GM19468 (cell line): ENCODE measurements around the gene SZRD1.
"Not testable (repeated sequence)": the region's sequence is repeated elsewhere in the genome, so short reads cannot be mapped to it uniquely, and the experiment has no call there.

Experiments
- ATAC-seq: cut with Tn5 transposase; IDR thresholded peaks from one replicate; pipeline ENCODE4 v1.9.1; 2021; ENCODE audit warnings: mild to moderate bottlenecking, moderate library complexity, moderate number of reproducible peaks; ENCODE audit not compliant: unreplicated experiment; ENCODE audit errors: extremely low read depth

The SZRD1 gene

DNA sequence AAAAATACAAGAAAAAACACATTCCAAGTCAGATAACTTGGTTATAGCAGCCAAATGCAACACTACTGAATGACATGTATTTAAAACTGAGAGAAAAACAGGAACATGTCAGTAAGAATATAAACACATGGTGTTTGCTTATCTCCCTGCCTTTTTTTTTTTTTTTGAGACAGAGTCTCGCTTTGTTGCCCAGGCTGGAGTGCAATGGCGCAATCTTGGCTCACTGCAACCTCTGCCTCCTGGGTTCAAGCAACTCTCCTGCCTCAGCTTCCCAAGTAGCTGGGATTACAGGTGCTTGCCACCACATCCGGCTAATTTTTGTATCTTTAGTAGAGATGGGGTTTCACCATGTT, 1.9 kb upstream of the SZRD1 start:
- not testable (repeated sequence) for ATAC-seq

GRCh38 chr1:16367258-16367967, 371 bp downstream of the SZRD1 start:
- ATAC-seq: peak; percentile 17

DNA sequence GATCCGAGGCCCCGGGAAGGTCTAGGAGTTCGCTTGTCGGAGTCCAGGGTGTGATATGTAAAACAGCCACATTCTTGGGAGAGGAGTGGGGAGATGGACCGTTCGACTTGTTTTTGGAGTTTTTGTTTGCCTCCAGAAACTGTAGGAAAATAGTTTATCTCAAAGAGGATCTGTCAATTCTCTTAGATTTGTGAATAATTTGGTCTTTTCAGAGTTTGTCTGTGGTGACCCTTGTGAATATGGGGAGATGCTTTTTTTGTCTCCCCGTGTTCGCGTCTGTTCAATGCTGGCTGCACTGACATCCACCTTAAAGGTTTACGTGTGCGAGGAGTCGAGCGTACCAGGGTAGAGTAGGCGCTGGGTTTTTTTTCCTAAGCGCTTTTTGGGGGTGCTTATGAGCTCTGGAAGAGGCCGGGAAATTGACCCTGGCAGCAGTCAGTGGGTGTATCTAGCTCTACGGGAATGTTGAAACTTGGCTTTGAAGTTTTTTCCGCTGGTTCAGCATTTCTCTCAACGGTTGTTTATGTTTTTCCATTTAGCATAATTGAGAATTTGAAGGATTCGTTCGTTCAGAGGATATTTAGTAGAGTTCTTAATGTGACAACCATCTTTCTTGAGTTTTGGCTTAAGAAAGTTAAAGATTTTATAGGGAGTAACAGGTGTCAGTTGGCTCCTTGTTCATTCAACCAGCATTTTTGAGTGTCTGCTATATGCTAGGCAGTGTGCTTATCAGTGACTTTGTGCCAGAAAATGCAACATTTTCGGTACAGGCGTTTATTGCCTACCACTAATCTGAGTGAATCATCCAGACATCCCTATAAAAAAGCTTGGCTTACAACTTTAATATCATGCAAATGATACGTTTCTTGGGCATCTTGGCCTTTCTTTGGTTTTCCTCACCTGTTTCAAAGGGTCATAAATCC, 1.2 kb downstream of the SZRD1 start:
- ATAC-seq: no peak

DNA sequence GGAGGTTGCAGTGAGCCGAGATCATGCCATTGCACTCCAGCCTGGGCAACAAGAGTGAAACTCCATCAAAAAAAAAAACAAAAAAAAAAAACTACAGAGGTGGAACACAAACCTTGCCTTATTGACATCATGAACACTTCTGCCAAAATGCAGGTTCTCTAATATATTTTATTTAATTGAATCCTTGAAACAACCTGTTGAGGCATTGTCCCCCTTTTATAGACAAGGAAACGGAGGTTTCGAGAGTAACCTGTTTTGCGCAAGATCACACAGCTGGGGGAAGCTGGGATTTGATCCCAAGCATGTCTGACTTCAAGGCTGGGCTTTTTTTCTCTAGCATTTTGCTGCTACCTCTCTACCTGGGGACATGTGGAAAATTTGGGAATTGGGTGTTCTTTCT, 2.8 kb downstream of the SZRD1 start:
- ATAC-seq: no peak

DNA sequence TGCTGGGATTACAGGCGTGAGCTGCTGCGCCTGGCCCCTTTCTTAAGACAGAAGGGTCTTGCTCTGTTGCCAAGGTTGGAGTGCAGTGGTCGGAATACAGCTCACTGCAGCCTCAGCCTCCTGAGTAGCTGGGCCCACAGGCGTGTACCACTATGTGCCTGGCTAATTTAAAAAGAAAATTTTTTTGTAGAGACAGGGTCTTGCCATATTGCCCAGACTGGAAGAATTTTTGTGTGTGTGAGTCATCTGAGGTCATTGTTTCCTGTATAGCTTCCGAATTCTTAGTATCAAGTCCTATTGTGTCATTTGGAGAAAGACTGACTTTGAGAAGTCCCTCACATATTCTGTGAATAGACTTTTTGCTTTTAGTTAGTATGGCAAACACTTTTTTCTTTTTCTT, 4.7 kb downstream of the SZRD1 start:
- no peak for ATAC-seq

DNA sequence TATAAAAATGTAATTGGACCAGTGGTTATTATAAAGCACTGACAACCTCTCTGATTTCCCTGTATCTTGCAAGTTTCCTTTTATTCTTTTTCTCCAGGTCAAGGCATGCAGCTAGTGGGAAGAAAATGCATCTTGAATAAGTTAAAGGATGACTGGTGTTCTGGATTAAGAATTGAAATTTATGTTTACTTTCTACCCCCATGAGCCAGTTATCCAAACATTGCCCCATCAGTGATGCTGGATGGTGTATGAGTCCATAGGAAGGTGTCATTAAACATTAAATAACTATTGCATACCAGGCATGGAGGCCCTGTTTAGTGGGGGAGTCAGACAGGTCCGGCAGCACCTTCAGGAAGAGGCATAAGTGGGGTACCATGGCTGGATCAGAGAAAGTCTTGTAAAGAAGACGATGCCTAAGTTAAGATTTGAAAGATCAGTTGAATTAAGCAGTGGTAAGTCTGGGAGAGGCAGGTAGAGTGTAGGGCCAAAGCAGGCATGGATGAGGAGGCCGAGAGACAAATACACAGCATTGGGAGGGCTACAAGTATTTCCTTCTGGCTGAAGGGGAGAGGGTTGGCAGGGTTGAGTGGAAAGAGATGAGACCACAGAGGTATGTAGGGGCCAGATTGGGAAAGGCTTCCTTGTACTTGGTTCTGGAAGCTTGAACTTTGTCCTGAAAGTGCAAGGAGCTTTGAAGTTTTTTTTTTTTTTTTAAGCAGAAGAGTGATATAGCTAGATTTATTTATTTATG, 5.7 kb downstream of the SZRD1 start:
- no peak for ATAC-seq

DNA sequence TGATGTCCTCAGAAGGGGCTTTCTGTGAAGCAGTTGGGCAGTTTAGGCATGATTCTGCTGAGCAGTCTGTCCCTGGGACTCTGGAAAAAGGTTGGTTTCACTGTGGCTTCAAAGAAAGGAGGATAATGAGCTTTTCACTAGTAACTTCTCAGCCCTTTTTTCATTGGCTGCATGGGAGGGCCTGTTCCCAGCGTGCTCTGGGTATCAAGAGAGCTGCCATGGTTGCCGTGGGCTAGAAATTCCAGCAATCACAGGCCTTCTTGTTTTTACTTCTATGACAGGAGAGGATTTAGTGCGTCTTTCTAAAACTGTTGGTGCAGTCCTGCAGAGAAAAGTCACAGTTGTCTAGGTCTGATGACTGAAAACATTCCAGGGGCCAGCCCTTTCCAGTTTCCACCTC, 7.2 kb downstream of the SZRD1 start:
- ATAC-seq: no peak

DNA sequence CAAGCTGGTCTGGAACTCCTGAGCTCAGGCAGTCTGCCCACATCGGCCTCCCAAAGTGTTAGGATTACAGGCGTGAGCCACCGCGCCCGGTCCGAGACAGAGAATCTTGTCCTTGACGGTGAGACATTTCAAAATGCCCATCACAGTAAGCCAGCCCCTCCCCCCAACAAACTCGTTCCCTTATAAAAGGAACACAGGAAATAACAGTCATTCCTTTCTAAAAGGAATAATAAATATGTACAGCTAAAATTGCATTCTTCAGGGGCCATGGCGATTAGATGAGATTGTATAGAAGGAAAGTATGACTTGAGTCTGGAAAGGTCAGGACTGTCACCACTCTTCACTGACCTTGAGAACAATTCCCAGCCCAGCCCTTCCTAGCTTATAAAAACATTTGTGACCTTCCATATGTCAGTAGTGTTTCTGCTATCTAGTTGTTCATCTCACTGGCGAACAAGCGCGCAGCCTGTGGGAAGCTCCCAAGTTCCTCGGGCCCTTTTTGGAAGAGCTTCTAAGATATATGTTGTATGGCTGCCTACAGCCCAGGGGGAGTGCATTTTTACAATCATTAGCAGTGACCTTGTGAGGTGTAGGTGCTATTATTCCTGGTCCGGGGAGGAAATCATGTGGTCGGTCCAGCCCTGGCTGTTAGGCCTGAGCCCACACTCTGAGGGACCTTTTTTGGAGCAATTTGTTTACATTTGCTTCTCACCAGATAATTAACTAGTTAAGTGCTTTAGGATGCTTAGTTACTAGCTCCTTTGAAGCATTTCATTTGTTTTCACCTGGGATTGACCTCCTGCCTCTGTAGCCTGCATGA, 8.7 kb downstream of the SZRD1 start:
- no peak for ATAC-seq

DNA sequence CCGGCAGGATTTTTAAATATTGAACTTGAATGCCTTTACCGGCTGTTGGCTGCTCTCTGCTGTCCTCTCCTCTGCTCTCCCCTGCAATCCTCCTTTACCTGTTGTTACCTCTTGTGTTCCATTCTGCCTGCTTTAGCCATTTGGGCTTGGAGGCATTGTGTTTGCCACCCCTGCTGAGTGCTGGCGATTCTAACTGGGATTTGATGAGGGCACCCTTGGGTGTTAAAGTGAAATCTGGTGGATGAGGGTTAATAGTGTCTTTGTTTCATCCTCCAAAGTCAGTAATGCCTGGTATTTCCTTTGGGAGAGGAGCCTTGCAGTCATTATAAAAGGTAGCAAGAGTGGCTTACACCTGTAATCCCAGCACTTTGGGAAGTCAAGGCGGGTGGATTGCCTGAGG, 9.9 kb downstream of the SZRD1 start:
- ATAC-seq: no peak

- ATAC-seq: no peak
Observed at GRCh38 chr1:16378443-16378842, 11.4 kb downstream of the SZRD1 start.

- no peak for ATAC-seq
Observed at GRCh38 chr1:16380868-16381267, 13.8 kb downstream of the SZRD1 start.

DNA sequence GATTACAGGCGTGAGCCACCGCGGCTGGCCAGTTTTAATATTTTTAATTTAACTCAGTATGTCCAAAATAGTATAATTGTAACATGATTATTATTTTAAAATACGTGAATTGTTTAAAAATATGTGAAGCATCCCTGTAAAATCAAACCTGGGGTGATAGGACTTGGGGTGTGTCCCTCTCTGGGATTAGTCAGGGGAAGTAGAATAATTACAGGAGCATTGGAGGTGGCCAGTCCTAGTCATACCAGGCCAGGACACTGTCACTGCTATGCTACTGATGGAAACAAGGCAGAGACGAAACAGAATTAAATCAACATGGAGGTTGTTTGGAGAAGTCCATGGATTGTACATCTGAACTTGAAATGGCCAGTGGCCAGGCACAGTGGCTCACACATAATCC, 16.8 kb downstream of the SZRD1 start:
- no peak for ATAC-seq

DNA sequence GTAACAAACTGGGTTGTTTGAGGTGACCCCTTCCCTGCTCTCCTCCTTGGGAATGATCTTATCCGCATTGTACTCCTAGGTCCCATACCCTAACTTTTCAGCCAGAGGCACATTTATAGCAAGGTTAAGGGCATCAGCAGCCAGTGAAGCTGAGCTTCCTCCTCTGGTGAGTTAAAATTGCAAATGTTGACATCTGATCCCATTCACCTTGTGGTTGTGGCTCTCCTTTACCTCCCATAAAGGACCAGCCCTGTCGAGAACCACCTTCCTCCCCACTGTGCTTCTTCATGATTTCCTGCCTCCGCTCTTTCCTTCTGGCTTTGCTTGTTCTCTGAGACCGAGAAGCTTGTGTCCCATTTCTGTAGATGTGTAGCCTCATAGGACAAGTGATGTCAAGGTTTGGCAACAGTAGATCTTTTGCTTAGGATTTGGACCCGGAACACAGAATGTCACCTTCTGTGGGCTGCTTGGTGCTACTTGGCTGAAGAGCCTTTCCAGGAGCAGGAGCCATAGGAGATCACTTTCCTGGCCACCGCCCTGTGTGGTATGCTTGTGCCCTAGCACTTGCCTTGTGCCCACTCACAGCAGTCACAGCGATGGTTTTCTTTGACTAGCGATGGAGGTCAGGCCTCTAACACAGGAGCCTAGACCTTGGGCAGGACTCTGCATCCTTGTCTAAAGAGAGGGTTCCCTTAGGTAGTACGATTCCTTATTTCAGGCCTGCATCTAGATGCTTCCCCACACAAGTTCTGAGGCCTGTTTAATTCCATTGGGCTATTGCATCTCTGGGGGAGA, 18.8 kb downstream of the SZRD1 start:
- ATAC-seq: no peak

GRCh38 chr1:16386454-16387113, 19.5 kb downstream of the SZRD1 start:
- ATAC-seq: no peak

GRCh38 chr1:16387201-16388188, 20.5 kb downstream of the SZRD1 start:
- ATAC-seq: no peak

GRCh38 chr1:16391411-16391810, 24.4 kb downstream of the SZRD1 start:
- no peak for ATAC-seq

GRCh38 chr1:16392740-16393569, 25.9 kb downstream of the SZRD1 start:
- ATAC-seq: no peak
